ENCODE results near the gene ALKBH8.
"Not testable (repeated sequence)": the region's sequence is repeated elsewhere in the genome, so short reads cannot be mapped to it uniquely, and the experiment has no call there.

The ALKBH8 gene

GRCh38 chr11:107576497-107577345 is 11.2 kb upstream of the ALKBH8 start:
- DNase-seq: not testable (repeated sequence)

DNA sequence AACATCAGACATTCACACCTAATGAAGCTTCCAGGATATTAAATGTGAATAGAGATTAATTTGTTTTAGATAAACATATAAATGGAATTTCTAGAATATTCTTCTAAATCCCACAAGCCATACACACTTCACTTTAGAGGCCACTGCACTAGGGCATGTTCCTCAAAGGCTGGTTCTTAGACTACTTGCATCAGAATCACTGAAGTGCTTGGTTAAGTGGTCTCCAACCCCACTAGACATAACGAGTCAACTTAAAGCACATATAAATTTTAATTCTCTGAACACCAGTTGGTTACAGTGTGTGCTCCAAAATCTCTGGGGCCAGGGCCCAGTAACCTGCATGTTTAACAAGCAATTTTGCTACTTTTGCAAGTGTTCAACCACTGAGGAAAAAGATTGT is 7.9 kb upstream of the ALKBH8 start:
- no peak for DNase-seq

DNA sequence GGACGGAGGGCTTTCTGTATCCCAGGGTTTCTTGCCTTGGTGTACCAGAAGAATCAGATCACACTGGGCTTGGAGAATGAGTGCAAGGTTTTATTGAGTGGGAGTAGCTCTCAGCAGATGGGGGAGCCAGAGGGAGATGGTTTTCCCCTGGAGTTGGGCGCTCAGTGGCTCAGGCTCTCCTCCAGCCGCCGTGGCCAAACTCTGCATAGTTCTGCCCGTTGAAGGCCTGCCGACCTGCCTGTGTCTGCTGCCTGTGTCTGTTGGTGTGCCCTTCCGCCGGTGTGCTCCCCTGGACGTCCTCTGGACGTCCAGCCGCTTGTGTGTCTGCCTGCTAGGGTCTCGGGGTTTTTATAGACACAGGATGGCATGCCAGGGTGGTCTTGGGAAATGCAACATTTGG is 4.5 kb upstream of the ALKBH8 start:
- no peak for DNase-seq

DNA sequence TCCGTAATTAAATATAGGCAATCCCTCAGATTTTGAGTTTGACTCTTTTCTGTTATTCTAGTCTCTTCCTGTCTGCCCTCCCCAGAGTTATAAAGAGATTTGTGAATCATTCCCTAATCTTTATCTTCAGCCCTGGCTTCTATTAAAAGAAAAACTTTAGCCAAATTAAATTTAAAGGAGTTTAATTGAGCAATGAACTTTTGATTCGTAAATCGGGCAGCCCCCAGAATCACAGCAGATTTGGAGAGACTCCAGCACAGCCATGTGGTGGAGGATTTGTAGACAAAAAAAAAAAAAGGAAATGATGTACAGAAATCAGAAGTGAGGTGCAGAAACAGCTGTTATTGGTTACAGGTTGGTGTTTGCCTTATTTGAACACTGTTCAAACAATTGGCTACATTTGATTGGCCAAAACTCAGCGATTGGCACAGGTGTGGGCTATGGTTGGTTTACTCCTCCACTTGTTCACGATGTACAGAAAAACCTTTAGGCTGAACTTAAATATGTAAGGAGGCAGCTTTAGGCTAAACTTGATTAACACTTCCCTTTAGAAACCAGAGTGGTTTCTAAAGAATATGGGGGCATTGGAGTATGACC is 2.3 kb upstream of the ALKBH8 start:
- no peak for DNase-seq

DNA sequence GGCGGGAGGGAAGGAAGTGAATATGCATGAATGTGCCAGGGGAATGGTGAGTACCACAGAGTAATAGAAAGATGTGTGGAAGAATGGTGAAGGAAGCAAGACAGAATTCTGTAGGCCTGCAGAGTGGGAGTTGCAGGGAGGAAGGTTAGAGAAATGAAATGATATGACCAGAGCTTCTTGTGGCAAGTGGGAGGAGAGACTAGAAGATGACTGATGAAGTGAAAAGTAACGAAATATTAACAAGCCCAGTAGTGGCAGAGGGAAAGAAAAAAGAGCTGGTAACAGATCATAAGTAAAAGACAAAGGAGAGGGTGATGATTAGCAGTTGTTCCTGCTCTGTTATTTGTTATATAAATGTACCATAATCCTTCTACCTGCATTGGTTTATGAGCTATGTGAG is 1.0 kb upstream of the ALKBH8 start:
- DNase-seq: no peak

GRCh38 chr11:107565955-107566501 is 493 bp upstream of the ALKBH8 start:
- not testable (repeated sequence) for DNase-seq

DNA sequence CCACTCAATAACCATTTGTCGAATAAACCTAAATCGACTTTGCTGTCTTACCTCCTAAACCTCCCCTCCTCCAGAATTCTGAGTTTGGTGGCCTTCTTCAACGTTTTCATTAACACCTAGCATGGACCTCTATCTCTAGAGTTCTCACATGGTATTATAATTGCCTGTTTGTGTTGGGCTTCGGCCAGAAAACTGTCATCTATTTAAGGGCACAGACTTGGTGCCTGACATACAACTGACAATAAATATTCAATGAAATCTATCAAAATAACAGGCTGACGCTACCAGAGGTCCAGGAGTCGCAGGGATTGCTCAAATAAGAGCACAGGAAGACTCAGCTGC is 687 bp downstream of the ALKBH8 start:
- no peak for DNase-seq

- peak; percentile 11 for DNase-seq
These were observed 1.8 kb downstream of the ALKBH8 start for GRCh38 chr11:107563702-107564101.

GRCh38 chr11:107562647-107563208 is 2.8 kb downstream of the ALKBH8 start:
- DNase-seq: no peak

GRCh38 chr11:107561688-107562087 is 3.8 kb downstream of the ALKBH8 start:
- no peak for DNase-seq

- no peak for DNase-seq
These were observed 15.2 kb downstream of the ALKBH8 start for GRCh38 chr11:107550304-107550703.

- no peak for DNase-seq
These were observed 15.6 kb downstream of the ALKBH8 start for GRCh38 chr11:107549954-107550285.

GRCh38 chr11:107549253-107549953 is 16.1 kb downstream of the ALKBH8 start:
- no peak for DNase-seq

DNA sequence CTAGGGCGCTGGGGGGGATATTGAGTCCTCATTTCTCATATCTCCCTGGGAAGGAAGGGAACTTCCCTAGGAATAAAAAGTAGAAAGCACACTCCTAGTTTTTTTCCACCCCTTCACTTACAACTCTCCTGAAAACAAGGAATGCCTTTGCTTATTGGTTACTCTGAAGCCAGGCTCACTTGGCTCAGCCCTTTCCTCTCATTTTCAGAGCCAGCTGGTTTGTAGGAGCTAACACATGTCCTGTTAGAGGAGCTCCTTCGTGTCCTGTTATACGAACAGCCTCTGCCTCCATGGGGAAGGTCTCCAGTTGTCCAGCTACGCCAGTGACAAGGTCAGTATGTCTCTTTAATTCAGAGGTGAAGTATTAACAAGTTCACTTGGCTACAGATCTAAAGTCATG is 17.6 kb downstream of the ALKBH8 start:
- no peak for DNase-seq

DNA sequence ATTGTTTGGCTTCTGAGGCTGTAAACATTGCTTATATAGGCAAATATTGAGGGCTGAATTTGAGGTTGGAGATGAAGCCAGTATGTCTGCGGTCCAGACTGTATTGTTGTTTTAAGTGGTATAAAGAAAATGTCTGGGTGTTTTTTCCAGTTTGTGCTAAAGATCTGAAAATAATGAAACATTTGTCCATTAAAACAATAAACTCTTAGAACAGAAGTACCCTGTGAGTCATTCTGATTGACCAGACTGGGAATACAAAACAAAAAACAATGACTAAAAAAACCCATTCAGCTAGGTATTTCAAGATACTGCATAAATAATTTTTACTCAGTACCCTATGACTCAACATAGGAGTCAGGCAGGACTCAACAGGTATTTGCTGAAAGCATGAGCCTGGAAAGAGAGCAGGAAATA is 20.4 kb downstream of the ALKBH8 start:
- no peak for DNase-seq

DNA sequence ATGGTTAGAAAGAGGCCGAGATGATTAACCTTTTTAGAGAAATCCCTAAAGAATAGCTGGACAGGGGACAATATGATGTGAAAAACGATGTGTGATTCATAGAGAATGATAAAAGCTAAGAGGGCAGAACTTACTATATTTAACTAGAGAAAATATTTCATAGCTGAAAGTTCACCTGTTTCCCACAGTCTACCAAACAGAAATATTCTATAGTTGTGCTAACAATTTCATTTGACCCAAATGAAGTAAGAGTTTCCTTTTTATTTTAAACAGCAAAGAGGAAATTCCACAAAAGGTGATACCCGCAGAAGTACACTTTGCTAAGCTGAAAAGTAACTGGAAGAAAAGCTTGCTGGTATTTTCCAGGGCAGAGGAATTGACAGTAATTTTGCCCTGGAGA is 26.7 kb downstream of the ALKBH8 start:
- DNase-seq: no peak

- DNase-seq: no peak
These were observed 27.3 kb downstream of the ALKBH8 start for GRCh38 chr11:107538239-107538638.

DNA sequence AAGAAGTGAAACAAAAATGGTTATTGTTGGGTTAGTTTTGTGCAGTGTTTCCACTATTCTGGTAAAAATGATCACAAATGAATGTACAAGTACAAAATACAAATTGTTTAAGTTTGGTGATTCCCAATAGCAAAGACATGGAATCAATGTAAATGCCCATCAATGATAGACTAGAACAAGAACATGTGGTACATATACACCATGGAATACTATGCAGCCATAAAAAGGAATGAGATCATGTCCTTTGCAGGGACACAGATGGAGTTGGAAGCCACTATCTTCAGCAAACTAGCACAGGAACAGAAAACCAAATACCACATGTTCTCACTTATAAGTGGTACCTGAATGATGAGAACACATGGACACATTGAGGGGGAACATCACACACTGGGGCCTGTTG is 28.4 kb downstream of the ALKBH8 start:
- not testable (repeated sequence) for DNase-seq

- DNase-seq: no peak
These were observed 39.3 kb downstream of the ALKBH8 start for GRCh38 chr11:107526197-107526596.

DNA sequence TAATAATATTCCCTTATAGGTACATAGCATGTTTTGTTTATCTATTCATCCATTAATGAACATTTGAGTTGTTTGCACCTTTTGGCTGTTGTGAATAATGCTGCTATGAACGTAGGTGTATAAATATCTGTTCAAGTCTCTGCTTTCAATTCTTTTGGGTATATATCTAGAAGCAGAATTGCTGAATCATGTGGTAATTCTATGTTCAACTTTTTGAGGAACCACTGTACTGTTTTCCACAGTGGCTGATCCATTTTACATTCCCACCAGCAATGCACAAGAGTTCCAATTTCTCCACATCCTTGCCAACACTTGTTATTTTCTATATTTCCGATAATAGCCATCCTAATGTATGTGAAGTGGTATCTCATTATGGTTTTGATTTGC is 56.7 kb downstream of the ALKBH8 start:
- no peak for DNase-seq

DNA sequence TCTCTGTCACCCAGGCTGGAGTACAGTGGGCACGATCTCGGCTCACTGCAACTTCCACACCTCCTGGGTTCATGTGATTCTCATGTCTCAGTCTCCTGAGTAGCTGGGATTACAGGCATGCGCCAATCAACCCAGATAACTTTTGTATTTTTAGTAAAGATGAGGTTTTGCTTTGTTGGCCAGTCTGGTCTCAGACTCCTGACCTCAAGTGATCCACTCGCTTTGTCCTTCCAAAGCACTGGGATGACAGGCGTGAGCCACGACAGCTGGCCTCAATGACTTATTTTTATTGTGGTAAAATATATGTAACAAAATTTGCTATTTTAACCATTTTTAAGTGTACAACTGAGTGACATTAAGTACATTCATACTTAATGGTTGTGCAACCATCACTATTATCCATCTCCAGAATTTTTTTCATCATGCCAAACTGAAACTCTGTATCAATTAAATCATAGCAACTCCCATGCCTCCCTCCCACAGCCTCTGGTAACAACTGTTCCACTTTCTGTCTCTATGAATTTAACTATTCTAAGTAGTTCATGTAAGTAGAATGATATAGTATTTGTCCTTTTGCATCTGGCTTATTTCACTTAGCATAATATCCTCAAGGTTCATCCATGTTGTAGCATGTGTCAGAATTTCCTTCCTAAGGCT is 57.2 kb downstream of the ALKBH8 start:
- DNase-seq: no peak

DNA sequence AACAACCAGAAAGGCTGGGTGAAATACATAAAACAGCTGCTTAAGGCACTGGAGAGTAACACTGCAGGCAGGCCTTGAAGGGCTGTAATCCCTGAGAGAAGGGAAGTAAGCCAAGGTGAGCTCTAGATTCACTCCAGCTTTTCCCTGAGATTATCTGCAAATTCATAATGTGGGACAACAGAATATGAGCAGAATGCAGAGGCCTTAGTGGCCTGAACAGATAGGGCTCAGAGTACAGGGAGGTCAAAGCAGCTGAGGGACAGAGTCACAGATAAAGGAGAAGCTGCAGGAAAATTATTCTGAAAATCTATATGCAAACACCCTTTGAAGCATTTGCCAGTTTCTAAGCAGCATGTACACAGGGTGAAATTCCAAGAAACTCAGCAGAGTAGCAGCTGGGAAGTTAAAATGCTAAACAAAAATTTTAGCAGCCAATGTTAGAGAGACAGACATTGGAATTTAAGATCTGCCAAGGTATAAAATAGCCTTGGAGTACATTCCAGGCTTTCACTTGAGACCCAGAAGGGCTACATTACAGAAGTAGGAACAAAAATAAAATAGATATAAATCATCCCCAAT is 59.8 kb downstream of the ALKBH8 start:
- no peak for DNase-seq

- no peak for DNase-seq
These were observed 60.6 kb downstream of the ALKBH8 start for GRCh38 chr11:107504981-107505380.

Data from SIG-M5 (cell line).